ENCODE measurements around the gene POLN.

The POLN gene

GRCh38 chr4:2262145-2262943 is 20.4 kb upstream of the POLN start:
- peak; percentile 100 for DNase-seq (ENCODE audit: low spot score)

GRCh38 chr4:2261853-2262144 is 19.9 kb upstream of the POLN start, which contains the start of gene MXD4:
Gene MXD4, minus strand, starts transcription at chr4:2262109. Its CDS starts 129 bp downstream, at chr4:2261980.
- DNase-seq (ENCODE audit: low spot score) = no peak

DNA sequence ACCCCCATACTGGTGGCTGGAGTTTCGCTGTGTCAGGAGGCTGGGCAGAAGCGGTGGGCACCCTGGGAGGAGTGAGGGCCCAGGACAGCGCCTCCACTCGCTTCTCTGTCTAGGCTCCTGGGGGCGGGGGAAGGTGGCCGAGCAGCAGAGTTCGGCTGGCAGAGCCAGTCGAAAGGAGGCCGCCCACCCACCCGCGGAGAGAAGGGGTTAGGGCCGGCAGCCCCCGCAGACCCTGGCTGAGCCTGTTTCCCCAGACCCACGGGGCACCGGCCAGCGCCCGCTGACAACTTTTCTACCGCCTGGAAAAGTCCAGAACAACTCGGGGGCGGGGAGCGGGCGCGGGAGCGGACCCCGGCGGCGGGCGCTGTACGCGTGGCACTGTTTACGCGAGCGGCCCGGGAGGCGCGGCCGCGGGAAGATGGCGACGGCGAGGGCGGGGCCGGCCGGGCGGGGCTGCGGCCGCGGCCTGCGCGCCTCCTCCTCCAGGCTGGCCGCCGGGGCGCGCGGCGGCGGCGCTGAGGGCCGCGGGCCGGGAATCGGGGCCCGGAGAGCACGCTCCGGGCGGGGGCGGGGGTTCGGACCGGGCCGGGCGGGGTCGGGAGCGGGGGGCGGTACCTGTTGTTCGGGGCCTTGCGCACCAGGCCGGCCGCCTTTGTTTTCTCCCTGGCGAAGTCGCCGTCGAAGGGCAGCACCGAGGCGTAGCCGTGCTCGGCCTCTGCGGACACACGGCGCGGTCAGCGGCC is 19.4 kb upstream of the POLN start:
- no peak for DNase-seq (ENCODE audit: low spot score)

- DNase-seq (ENCODE audit: low spot score) = no peak
These were observed 18.6 kb upstream of the POLN start for GRCh38 chr4:2260344-2261109.

GRCh38 chr4:2259541-2260343 is 17.8 kb upstream of the POLN start:
- DNase-seq (ENCODE audit: low spot score) = no peak

DNA sequence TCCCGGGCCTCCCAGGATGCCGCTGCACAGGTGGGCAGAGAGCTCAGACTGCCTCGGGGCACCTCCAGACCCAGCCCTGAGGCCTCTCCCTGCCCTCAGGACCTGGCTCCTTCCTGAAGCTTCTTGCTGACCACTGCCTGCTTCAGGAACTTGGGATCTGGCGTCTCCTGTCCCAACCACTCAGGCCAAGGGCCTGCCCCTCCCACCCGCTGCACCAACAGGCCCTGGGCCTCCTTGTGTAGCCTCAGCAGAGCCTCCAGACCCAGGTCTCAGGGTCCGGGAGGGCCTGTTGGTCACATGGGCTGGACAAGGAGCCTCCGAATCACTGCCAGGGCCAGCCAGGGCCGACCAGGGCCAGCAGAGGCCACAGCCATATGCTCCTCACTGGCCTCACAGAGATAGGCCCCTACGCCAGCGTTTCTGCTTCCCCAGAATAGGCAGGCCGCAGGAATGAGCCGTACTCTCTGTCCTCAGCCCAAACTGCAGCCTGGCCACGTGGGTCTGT is 17.2 kb upstream of the POLN start:
- peak; percentile 59 for DNase-seq (ENCODE audit: low spot score)

DNA sequence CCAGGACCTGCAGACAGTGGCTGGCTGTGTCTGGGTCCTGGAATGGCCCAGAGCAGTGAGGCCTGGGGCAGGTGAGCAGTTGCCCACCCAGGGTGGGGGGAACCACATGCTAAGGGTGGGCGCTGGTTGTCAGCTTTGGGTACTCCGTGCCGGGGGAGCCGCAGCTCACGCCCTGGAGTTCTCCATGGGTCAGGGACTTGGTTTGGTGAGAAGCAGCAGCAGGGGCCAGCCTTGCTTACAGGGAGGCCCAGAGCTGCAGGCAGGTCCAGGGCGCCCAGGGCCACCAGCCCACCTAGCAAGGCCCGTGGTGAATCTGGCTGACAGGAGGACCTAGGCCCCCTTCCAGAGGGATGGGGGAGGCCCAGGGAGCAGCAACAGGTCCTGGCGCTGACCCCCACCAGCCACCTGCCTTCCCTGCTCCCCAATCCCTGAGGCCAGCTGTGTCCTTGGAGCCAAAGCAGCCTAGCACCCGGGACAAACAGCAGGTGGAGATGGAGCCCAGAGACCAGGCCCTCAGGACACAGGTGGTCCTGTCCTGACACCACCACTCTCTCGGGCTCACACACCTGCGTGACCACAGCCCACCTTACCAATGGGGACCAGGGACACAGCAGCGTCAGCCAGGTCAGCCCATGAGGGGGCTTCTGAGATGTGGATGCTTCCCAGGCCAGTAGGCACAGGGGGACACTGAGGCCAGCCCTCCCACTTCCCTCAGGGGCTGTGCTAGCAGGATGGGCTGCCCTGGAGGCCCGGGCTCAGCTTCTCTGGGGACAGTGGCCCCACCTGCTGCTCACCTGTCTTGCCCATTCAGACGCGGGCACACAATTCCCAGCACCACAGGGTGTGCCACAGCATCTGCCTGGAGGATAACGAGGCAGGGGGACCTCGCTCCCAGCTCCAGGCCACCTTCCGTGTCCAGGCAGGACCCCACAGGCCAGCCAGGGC is 16.4 kb upstream of the POLN start:
- DNase-seq (ENCODE audit: low spot score) = no peak

- DNase-seq (ENCODE audit: low spot score) = peak; percentile 73
These were observed 15.6 kb upstream of the POLN start for GRCh38 chr4:2257361-2258081.

GRCh38 chr4:2256781-2257191 is 14.9 kb upstream of the POLN start:
- no peak for DNase-seq (ENCODE audit: low spot score)

GRCh38 chr4:2256156-2256731 is 14.3 kb upstream of the POLN start:
- peak; percentile 20 for DNase-seq (ENCODE audit: low spot score)

GRCh38 chr4:2255501-2256155 is 13.7 kb upstream of the POLN start:
- DNase-seq (ENCODE audit: low spot score) = peak; percentile 82

DNA sequence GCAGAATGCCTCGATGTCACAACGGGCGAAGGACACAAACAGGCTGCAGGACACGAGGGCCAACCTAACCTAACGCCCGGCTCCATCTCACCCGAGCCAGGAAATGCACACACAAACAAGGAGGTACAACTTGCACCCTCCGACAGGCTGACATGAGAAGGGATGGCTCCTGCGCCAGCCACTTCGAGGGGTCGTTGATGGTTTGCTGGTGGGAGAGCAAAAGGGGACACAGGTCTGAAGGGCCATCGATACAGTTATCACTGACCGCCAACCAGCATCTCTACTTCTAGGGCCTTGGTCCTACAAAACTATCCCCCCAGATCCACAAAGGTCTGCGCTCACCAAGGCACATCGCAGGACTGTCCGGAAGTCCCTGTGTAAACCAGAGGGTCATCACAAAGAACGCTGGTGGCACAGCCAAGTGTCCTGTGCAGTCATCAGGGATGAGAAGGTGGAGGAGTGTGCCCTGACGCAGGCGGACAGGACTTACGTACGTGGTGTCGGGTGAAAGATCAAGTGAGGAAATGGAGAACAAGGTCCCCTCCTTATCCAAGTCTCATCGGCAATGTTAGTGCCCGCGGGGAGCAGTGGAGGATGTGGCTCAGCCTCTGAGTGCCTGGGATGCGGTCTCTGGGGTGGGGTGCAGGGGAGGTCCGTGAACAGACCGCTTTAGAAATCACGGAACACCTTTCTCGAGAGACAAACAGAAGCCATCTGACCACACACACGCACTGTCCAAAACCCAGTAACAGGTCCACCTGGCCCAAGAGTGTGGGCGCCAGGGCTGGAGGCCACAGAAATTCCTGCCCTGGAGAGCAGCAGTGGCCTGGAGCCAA is 13.0 kb upstream of the POLN start:
- DNase-seq (ENCODE audit: low spot score) = peak; percentile 85

- peak; percentile 37 for DNase-seq (ENCODE audit: low spot score)
These were observed 11.5 kb upstream of the POLN start for GRCh38 chr4:2253160-2254084.

DNA sequence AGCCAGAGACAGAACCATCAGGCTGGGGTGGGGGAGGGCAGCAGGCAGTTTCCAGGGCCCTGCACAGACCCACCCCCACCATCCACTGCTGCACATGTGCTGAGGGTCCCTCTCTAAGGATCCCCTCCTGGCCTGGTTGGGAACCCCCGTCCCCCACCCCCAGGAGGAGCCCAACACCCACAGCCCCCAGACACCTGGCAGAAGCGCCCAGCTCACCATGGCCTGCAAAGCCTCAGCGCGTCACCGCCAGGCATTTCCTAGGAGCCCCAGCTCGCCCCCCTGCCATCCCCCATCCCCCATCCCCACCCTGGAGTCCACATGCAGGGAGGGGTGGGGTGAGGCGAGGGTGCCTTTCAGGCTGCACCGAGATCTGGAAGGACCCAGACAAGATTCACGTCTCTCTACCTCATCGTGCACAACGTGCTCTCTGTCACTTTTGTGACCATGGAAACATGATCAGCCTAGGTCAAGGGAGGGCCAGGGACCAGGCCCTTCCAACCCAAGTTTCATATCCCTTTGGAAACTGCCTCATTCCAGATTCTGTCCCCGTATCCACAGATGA is 10.7 kb upstream of the POLN start:
- no peak for DNase-seq (ENCODE audit: low spot score)

- DNase-seq (ENCODE audit: low spot score) = no peak
These were observed 10.0 kb upstream of the POLN start for GRCh38 chr4:2251795-2252529.

Measured in cerebellar cortex (tissue), 1 donor.